GM21423 (cell line): ENCODE data around the gene STK40.

Experiments
- ATAC-seq: cut with Tn5 transposase; IDR thresholded peaks from one replicate; pipeline ENCODE4 v1.9.1; 2021; ENCODE audit warnings: mild to moderate bottlenecking, moderate library complexity; ENCODE audit not compliant: unreplicated experiment

STK40 gene

GRCh38 chr1:36385410-36386264 is at the start of gene STK40:
TSS of gene STK40 (minus strand) at chr1:36385924. CDS start at chr1:36361332, 24,592 bp downstream.
- peak; percentile 81 for ATAC-seq

GRCh38 chr1:36433102-36433501 is 47.4 kb upstream of the STK40 start:
- no peak for ATAC-seq

GRCh38 chr1:36432616-36433015 is 46.9 kb upstream of the STK40 start:
- no peak for ATAC-seq

- ATAC-seq = no peak
Observed at GRCh38 chr1:36425791-36426190, 40.1 kb upstream of the STK40 start.

GRCh38 chr1:36421649-36422048 is 35.9 kb upstream of the STK40 start:
- no peak for ATAC-seq

- ATAC-seq = peak; percentile 72
Observed at GRCh38 chr1:36420836-36421317, 35.2 kb upstream of the STK40 start.

- no peak for ATAC-seq
Observed at GRCh38 chr1:36420409-36420808, 34.7 kb upstream of the STK40 start.

GRCh38 chr1:36419569-36419968 is 33.8 kb upstream of the STK40 start:
- ATAC-seq = no peak

GRCh38 chr1:36419140-36419539 is 33.4 kb upstream of the STK40 start:
- ATAC-seq = no peak

GRCh38 chr1:36417931-36418330 is 32.2 kb upstream of the STK40 start:
- no peak for ATAC-seq

- no peak for ATAC-seq
Observed at GRCh38 chr1:36415661-36416326, 30.1 kb upstream of the STK40 start.

GRCh38 chr1:36414384-36414783 is 28.7 kb upstream of the STK40 start:
- no peak for ATAC-seq

- ATAC-seq = no peak
Observed at GRCh38 chr1:36411674-36412648, 26.2 kb upstream of the STK40 start.

- ATAC-seq = no peak
Observed at GRCh38 chr1:36408479-36408878, 22.8 kb upstream of the STK40 start.

GRCh38 chr1:36406440-36406839 is 20.7 kb upstream of the STK40 start:
- ATAC-seq = no peak

- no peak for ATAC-seq
Observed at GRCh38 chr1:36402504-36402890, 16.8 kb upstream of the STK40 start.

GRCh38 chr1:36401602-36402503 is 16.1 kb upstream of the STK40 start:
- ATAC-seq = no peak

- peak; percentile 66 for ATAC-seq
Observed at GRCh38 chr1:36400825-36401601, 15.3 kb upstream of the STK40 start.

GRCh38 chr1:36400514-36400824 is 14.7 kb upstream of the STK40 start:
- ATAC-seq = no peak
